H1 (cell line): ENCODE results near the gene GALNT2.

Experiments
- SIRT6 ChIP-seq: IDR thresholded peaks from one replicate; pipeline ENCODE4 v1.7.1; 2012; ENCODE audit warnings: low read length, inconsistent platforms
- TF ChIP-seq, protein P1 (sequence below), 3 experiments: IDR thresholded peaks; 1 replicate in 2 of 3; 2 replicates in 1 of 3; pipeline versions ENCODE4 v1.5.1 to v1.6.1; 2011; ENCODE audit warnings: low read length in 3 of 3, mild to moderate bottlenecking in 3 of 3, inconsistent platforms in 2 of 3, low read depth in 1 of 3, moderate library complexity in 1 of 3; ENCODE audit not compliant: insufficient read depth in 1 of 3; ENCODE audit errors: control extremely low read depth in 1 of 3

DNA sequence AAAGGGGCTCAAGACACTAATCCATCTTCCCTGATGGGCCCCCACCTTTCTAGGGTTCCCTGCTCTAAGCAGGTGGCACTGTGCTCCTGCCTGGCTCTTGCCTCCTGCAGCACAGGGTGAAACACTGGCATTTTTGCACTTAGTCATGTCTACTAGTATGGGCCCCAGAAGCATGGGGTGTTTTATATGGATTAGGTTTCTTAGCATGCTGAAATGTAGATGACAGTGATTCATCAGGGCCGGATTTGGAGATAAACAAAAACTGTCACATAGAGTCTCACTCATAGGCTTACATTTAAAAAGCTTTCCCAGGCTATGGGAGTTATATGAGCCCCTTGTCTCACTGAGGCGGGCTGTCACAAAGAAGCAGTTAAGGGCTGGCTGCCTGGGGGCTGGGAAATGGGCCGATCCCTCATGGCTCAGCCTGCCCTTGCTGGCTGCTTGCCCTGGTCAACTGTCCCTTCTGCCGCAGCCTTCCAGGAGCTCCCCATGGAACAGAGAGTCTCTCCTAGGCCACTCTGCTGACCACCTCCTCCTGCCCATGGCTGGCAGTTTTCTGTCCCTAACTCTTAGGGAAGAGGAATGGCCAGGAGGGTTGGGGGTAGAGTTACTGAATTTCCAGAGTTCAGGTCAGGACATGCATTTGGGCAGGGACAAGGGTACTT, 6.5 kb downstream of the GALNT2 start:
- no peak for TF ChIP-seq SIRT6
- TF ChIP-seq, protein P1, sequence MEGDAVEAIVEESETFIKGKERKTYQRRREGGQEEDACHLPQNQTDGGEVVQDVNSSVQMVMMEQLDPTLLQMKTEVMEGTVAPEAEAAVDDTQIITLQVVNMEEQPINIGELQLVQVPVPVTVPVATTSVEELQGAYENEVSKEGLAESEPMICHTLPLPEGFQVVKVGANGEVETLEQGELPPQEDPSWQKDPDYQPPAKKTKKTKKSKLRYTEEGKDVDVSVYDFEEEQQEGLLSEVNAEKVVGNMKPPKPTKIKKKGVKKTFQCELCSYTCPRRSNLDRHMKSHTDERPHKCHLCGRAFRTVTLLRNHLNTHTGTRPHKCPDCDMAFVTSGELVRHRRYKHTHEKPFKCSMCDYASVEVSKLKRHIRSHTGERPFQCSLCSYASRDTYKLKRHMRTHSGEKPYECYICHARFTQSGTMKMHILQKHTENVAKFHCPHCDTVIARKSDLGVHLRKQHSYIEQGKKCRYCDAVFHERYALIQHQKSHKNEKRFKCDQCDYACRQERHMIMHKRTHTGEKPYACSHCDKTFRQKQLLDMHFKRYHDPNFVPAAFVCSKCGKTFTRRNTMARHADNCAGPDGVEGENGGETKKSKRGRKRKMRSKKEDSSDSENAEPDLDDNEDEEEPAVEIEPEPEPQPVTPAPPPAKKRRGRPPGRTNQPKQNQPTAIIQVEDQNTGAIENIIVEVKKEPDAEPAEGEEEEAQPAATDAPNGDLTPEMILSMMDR (IDR thresholded peaks at IDR 0.05; ENCODE audit: control extremely low read depth in 1 of 3, insufficient read depth in 1 of 3, low read depth in 1 of 3, low read length in 3 of 3): no peak
